Stimulated activated CD8-positive, alpha-beta memory T cell treated with anti-CD3 and anti-CD28 coated beads, Interleukin-15, amount 100 ng/mL, for 24 hours (primary cell): ENCODE measurements around the gene NACAD.
"Not testable (repeated sequence)": the region's sequence is repeated elsewhere in the genome, so short reads cannot be mapped to it uniquely, and the experiment has no call there.

ENCODE experiments used
- DNase-seq: peaks from one replicate; pipeline ENCODE4 v3.0.0-alpha.2; 2020; ENCODE audit warnings: low read depth

The NACAD gene

DNA sequence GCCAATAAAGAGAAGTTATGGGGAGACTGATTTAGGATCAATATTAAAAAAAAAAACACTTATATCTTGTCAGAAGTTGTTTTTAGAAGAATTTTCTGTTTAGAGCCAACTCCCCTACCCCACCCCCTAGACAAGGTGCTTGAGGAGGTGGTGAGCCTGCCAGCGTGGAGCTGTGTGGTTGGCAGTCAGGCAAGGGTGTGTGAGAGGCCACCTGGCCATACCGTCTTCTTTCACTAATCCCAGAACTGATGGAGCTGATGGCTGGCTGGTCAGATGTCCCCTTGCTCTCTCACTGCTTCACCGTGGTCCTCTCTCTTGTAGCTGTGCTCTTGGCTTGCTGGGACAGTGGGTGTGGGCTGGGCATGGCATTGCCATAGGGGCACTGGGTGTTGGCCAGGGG lies 34.3 kb downstream of the NACAD start:
- no peak for DNase-seq

DNA sequence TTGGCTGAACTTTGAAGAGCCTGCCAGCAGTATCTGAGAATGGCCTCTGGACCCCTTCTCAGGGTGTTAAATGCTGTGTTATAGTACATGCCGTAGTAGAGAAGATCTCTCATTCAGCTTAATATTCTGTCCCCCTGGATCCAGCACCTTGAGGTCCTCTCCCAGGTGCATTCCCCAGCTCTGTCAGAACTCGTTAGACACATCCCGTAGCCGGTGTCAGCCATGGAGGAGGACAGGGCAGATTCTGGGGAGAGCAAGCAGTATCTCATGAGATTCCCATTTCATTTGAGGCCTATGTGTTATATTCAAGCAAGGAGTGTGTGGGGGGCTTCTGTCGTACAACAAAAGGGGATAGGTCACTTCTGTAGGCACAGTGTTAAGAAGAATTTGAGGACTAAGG lies 34.8 kb downstream of the NACAD start:
- no peak for DNase-seq

DNA sequence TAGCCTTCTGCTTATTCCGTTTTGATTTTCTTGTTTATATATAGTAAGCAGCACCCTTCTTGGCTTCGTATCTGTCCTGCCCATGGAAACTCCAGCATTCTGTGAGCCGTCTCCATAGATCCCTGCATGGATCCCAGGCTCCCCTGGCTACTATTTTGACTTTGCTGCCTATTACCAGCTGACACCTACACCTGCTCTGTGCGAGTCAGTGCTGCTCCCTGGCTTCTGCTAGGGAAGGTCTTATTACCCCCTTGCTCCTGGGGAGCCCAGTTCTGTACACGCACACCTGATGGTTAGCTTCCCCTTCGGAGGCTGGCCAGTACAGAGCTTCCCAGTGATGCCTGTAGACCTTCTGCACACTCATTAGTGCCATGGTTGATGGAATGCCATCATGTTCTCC lies 35.4 kb downstream of the NACAD start:
- DNase-seq: no peak

DNA sequence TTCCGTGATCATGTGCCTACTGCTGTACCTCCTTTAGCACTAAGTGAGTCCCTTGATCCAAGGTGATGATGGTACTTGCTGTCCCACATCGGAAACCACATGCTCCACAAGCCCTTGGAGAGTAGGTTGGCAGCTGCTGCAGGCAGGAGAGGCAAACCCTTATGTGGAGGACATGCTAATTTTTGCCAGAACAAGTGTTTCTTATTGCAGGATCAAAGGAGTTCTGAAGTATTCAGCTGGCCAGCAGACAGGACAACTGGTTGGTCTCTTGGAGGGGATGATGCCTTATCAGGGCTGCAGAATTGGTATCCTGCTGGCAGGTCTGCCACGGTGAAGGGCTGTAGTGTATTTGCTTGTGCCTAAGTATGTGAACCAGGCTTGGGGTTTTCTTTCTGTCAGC lies 36.8 kb downstream of the NACAD start:
- DNase-seq: no peak

DNA sequence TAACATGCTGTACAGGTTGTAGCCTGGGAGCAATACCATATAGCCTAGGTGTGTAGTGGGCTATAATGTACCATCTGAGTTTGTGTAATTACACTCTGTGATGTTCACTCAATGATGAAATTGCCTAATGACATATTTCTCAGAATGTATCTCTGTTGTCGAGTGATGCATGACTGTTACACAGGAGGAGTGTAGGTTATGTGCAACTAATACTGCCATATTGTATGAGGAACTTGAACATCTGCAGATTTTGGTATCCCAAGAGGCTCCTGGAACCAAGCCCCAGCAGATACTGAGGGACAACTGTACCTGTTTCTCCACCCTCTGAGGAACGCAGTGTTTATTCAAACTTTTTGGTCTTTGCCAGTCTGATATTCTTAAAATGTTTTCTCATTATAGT lies 38.6 kb downstream of the NACAD start:
- no peak for DNase-seq

DNA sequence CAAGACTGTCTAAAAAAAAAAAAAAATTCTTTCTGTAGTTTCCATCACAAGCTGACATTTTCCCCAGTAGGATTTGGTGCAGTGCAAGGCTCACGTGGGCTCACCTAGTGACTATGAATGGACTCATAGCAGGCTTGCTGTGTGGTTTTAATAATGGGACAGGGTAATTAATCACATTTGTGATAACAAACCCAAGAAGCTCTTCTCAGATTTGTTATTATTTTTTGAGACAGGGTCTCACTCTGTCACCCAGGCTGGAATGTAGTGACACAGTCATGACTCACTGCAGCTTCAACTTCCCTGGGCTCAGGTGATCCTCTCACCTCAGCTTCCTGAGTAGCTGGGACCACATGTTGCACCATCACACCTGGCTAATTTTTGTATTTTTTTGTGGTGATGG lies 40.0 kb downstream of the NACAD start:
- DNase-seq: no peak

DNA sequence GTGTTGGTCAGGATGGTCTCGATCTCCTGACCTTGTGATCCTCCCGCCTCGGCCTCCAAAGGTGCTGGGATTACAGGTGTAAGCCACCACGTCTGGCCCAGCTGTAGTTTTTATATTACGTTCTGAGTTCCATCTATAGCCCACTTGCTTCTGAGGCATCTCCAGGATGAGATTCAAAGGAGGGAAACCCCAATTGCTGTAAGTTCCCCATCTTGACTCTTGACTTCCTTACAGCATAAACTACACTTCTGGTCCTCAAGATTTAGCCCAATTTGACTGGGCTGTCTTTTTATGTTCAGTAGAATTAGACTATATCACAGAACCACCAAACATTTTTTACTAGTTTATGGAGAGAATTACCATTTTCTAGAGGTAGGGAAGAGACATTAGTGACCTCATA lies 44.4 kb downstream of the NACAD start:
- no peak for DNase-seq

DNA sequence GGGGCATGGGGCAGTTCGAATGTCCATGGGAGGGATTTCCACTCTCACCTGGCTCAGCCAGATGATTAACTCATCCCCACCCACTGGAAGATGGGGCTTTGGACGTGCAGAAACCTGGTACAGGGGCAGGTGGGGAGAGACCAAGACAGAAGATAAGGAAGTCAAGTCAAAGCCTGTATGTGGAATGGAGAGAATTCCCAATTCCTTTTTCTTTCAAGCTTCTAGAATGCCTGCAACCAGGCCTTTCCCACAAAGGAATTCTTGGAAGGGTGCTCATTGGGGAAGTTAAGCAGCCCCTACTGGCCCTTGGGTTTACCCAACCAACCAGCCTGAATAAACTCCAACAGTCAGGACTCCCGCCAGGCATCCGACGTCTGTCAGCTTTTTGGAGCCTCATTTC lies 49.7 kb downstream of the NACAD start:
- DNase-seq: no peak

DNA sequence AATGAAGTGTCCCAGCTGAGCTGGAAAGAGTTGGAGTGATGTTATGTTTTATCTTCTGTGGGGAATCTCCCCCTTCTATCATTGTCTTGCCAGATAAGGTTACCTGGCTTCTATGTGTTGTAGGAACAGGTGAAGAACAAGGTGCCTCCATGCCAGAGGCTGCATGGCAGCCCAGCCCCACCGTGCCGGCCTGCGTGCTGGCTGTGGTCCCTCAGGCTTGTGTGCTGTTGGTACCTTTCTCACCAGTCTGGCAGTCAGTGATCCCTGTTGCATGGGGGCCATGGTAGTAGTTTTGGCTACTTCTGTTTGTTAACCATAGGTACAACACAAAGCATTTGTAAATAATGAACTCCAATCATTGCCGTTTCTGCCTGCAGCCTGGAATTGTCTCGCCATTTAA lies 50.9 kb downstream of the NACAD start:
- DNase-seq: no peak

DNA sequence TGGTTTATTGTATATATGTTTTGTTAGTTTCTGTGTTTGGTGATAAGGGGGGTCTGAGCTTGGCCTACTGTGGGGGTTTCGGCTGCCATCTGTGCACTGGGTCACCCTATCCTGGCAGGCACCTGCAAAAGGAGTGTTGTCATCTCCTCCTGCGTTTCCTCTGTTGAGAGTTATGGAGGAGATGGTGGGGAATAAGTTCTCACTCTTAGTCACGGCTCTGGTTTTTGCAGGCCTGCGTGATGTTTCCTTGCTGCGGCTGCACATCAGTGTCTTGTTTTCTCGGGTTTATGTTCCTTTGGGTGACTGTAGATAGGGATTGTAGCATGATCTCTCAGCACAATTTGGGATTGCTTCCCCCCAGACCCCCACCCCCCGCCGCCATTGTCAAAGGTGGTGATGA lies 52.0 kb downstream of the NACAD start:
- no peak for DNase-seq

DNA sequence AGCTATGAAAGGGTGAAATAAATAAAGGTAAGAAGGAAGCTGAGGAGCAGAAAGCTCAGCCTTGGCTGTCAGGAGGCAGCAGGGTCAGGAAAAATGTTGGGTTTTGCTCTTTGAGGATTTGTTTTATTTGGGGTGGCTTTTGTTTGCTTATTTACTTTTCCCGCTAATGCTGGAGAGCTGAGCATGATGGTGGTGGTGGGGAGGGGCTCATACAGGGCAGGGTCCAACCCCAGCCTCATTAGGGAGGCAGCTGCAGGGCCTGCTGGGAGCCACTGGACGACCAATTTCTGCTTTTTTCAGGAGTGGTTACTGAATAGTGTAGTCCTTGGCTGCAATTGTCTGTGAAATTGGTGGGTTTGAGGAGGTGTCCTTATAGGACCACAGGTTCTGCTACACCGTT lies 52.5 kb downstream of the NACAD start:
- DNase-seq: no peak

DNA sequence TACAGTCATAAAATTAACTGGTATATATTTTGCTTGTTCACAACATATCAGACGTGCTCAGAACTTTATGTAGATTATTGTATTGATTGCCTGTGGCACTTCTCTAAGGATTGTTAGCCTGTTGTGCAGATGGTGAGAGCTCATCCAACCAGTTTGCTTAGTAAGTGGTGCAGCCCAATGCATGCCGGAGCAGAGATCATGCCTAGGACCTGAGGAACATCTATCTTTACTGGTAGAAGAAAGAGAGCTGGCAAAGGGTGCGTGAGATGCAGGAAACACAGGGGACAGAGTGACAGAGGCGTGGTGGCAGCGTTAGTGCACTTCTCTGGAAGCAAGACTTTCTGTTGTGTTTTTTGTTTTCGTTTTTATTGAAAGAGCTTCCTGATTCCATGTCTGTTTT lies 52.9 kb downstream of the NACAD start:
- DNase-seq: no peak

DNA sequence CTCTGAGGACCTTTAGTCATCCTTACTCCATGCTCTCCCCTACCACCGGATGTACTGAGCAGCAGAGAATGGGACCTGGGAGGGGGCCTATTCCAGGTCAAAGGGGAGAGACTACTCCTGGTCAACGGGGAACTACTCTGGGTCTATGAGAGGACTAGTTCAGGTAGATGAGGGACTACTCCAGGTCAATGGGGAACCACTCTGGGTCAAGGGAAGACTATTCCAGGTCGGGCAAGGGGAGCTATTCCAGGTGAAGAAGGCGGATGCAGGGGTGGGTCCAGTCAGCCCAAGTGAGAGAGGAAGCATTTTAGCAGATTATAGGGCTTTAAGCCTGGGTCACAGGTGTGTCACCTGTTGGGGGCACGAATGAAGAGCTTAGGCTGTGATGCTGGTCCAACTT lies 53.4 kb downstream of the NACAD start:
- DNase-seq: no peak

DNA sequence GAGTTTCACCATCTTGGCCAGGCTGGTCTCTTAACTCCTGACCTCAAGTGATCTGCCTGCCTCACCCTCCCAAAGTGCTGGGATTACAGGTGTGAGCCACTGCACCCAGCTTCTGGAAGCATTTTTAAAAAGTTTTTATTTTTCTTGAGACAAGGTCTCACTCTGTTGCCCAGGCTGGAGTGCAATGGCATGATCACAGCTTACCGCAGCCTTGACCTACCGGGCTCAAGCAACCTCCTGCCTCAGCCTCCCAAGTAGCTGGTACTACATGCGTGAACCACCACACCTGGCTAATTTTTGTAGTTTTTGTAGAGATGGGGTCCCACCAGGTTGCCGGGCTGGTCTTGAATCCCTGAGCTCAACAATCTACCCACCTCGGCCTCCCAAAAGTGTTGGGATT lies 54.1 kb downstream of the NACAD start:
- DNase-seq: not testable (repeated sequence)

DNA sequence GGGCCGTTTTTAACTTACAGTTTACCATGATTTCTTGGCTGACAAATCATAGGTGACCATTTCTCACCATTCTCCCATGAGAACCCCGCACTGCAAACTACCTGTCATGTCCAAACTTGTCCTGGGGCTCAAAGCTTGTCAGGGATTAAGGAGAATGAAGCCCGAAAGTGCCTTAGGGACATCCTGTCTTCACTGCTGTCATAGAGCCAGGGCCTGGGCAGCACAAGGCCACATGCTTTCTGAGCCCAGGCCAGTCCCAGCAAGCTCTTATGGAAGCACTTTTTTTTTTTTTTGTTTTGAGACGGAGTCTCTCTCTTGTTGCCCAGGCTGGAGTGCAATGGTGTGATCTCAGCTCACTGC lies 54.9 kb downstream of the NACAD start:
- DNase-seq: no peak

DNA sequence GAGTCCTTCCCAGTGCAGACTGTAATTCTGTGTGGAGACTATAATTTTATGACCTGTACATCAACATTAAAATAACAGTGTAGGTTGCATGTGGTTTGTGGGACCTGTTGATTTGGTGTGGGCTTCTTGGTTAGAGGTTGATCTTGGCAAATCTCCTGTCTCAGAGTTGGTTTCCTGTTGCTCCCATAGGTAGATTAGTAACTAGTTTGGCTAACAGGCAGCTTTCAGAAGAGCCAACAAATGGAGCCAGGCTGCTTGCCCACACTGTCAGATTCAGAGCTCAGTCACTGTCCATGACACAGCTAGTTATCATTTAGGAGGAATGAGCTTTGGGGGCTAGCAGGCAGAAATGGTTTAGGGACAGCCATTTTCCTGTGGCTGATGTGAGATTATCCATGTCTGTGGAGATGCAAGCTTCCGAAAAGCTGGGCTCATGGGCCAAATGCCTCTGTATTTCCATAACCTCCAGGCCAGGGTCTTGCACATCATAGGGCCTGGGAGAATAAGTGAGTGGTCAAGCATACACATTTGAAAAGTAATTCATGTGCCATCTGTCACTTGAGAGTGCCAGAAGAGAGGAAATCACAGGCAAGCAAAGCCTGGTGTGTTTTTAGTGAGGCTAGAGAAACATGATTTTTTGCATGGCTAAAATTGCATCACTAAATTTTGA lies 55.4 kb downstream of the NACAD start:
- DNase-seq: no peak

DNA sequence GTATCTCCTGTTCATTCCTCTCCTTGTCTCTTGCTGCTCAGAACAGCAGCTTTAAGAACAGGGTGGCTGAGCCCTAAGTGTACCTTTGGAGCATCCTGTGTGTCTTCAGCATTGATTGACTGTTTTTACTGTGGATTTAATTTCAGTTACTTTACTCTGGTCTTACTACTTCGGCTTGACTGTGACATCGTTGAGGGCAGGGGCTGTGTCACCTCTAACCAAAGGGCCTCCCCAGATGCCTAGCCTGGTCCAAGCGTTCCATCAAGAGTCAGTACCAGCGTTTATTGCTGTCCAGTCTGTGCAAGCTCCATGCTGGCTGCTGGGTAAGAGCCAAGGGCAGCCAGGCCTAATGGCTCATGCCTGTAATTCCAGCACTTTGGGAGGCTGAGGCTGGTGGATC lies 56.3 kb downstream of the NACAD start:
- DNase-seq: no peak

DNA sequence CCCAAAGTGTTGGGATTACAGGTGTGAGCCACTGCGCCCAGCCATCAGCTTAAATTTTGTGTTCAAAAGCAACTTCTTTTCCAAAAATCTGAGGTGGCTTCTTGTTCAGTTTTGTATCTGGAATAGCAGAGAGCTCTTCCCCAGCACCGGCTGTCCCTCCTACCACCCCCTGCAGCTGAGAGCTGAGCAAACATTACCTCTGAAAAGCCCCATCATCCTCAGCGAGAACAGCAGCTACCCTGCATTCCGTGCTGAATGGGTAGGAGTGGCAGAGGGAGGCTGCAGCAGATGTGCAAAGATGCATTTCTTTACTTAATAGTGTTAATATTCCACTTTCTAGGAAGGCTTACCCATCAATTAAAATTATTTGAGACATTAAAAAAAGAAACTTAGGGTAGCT lies 56.9 kb downstream of the NACAD start:
- DNase-seq: no peak
